Measurements from ENCODE around the gene PTPRR.

The PTPRR gene

GRCh38 chr12:70590549-70591226 is 329.9 kb downstream of the PTPRR start:
- FAIRE-seq: no peak

GRCh38 chr12:70590051-70590450 is 330.5 kb downstream of the PTPRR start:
- FAIRE-seq: no peak
